HCT116 (cell line): Measurements from ENCODE around the gene ASB15. TPM values are rescaled to one million over a fixed set of nuclear protein-coding genes. Genes with fewer than 3 reads are reported as not detected.

Source experiments
- ATAC-seq: fragments of 200-7000 bp; cut with Tn5 transposase; 2 replicates; pipeline ENCODE4 v1.9.1; 2020; ENCODE audit warnings: mild to moderate bottlenecking, moderate library complexity
- BruUV-seq: library from RNA; stranded (reverse); fragments of 400-500 nt; replicated peaks from 2 replicates; lab custom pipeline; 2021; lab: Mats Ljungman, UMichigan
- CTCF ChIA-PET: fragments of 300-600 bp; sonication (Branson Sonifier 250); formaldehyde crosslinking; loops from one replicate; lab custom pipeline; 2021; ENCODE audit warnings: antibody characterized with exemption; lab: Charles Lee
- POLR2A ChIA-PET: fragments of 300-600, 350-600 bp; sonication (Branson Sonifier 250); formaldehyde crosslinking; loops from one replicate; lab custom pipeline; 2021; ENCODE audit warnings: antibody characterized with exemption; lab: Charles Lee
- RAD21 ChIA-PET, 2 experiments: fragments of 300-600 bp; sonication (Branson Sonifier 250); formaldehyde crosslinking; loops; one replicate each; lab custom pipeline; 2023; ENCODE audit warnings: low total read pairs in 2 of 2; ENCODE audit not compliant: uncharacterized antibody in 2 of 2, unreplicated experiment in 2 of 2, low non-redundant PET in 1 of 2; lab: Charles Lee
- DNase-seq: peaks from one replicate; pipeline ENCODE4 v3.0.0-alpha.2; 2010; ENCODE audit warnings: low read depth, low spot score
- H2AFZ ChIP-seq: fragments of 200-600 bp; shearing (Covaris generic), sonication (generic); 2 replicates; pipeline ENCODE4 v1.6.1; 2017; ENCODE audit warnings: low read depth, mixed run types, mixed read lengths, antibody characterized with exemption, low read length; ENCODE audit not compliant: poor library complexity, severe bottlenecking
- H3K27ac ChIP-seq: 2 replicates; pipeline ENCODE4 v1.5.1; 2012; ENCODE audit warnings: low read depth, low read length
- H3K27me3 ChIP-seq: fragments of 200-600 bp; sonication (generic); 2 replicates; pipeline ENCODE4 v1.6.1; 2016; ENCODE audit warnings: mixed run types, low read length, mixed read lengths; ENCODE audit not compliant: insufficient read depth
- H3K36me3 ChIP-seq, 2 experiments: fragments of 200-500 bp in 1 of 2; fragments of 200-600 bp in 1 of 2; sonication (Bioruptor generic) in 1 of 2; sonication (generic) in 1 of 2; 2 replicates each; pipeline versions ENCODE4 v1.5.1 to v1.6.1; 2014 to 2016; ENCODE audit warnings: low read length in 2 of 2, inconsistent platforms in 1 of 2, mixed read lengths in 1 of 2, mixed run types in 1 of 2; ENCODE audit not compliant: insufficient read depth in 2 of 2, control insufficient read depth in 1 of 2
- H3K4me1 ChIP-seq, 2 experiments: fragments of 200-600 bp in 1 of 2; sonication (generic) in 1 of 2; 2 replicates each; pipeline versions ENCODE4 v1.5.1 to v1.6.1; 2012 to 2017; ENCODE audit warnings: low read length in 2 of 2, inconsistent platforms in 1 of 2, mild to moderate bottlenecking in 1 of 2, mixed read lengths in 1 of 2, mixed run types in 1 of 2, moderate library complexity in 1 of 2; ENCODE audit not compliant: insufficient read depth in 2 of 2, control insufficient read depth in 1 of 2
- H3K4me2 ChIP-seq: fragments of 200-600 bp; sonication (generic); 2 replicates; pipeline ENCODE4 v1.6.1; 2017; ENCODE audit warnings: mixed run types, low read length, mixed read lengths
- H3K4me3 ChIP-seq, 2 experiments: fragments of 200-600 bp in 1 of 2; sonication (generic) in 1 of 2; replicated peaks in 1 of 2; 2 replicates each; pipeline ENCODE4 v1.5.1; 2011 to 2016; ENCODE audit warnings: low read length in 2 of 2, control low read depth in 1 of 2, low read depth in 1 of 2, mild to moderate bottlenecking in 1 of 2, mixed read lengths in 1 of 2, mixed run types in 1 of 2
- H3K79me2 ChIP-seq: fragments of 200-600 bp; sonication (generic); 2 replicates; pipeline ENCODE4 v1.6.1; 2017; ENCODE audit warnings: mild to moderate bottlenecking, mixed run types, low read length, moderate library complexity, mixed read lengths; ENCODE audit not compliant: insufficient read depth
- H3K9ac ChIP-seq: fragments of 200-600 bp; sonication (generic); 2 replicates; pipeline ENCODE4 v1.6.1; 2016; ENCODE audit warnings: low read length, mixed read lengths
- H3K9me2 ChIP-seq: fragments of 200-600 bp; sonication (generic), shearing (Covaris generic); 2 replicates; pipeline ENCODE4 v1.6.1; 2017; ENCODE audit warnings: mixed run types, mild to moderate bottlenecking, moderate library complexity; ENCODE audit not compliant: insufficient read depth
- H3K9me3 ChIP-seq, 2 experiments: fragments of 200-500 bp in 1 of 2; fragments of 200-600 bp in 1 of 2; sonication (Bioruptor generic) in 1 of 2; sonication (generic) in 1 of 2; 2 replicates each; pipeline ENCODE4 v1.6.1; 2014 to 2017; ENCODE audit warnings: low read length in 2 of 2, mixed read lengths in 2 of 2, inconsistent platforms in 1 of 2, low read depth in 1 of 2, mild to moderate bottlenecking in 1 of 2, mixed run types in 1 of 2, moderate library complexity in 1 of 2; ENCODE audit not compliant: control insufficient read depth in 1 of 2, insufficient read depth in 1 of 2
- H4K20me1 ChIP-seq: fragments of 200-600 bp; sonication (generic), shearing (Covaris generic); 2 replicates; pipeline ENCODE4 v1.6.1; 2017; ENCODE audit warnings: mixed run types, mild to moderate bottlenecking, moderate library complexity; ENCODE audit not compliant: insufficient read depth
- CEBPB ChIP-seq: IDR thresholded peaks from 2 replicates; pipeline ENCODE4 v1.6.1; 2012; ENCODE audit warnings: low read depth
- EGR1 ChIP-seq: IDR thresholded peaks from 2 replicates; pipeline ENCODE4 v1.6.1; 2012; ENCODE audit warnings: low read depth
- ELF1 ChIP-seq: IDR thresholded peaks from 2 replicates; pipeline ENCODE4 v1.6.1; 2012; ENCODE audit warnings: low read depth, borderline replicate concordance
- FOSL1 ChIP-seq: IDR thresholded peaks from 2 replicates; pipeline ENCODE4 v1.6.1; 2012; ENCODE audit warnings: low read depth
- JUND ChIP-seq: IDR thresholded peaks from 2 replicates; pipeline ENCODE4 v1.6.1; 2012
- POLR2AphosphoS5 ChIP-seq: IDR thresholded peaks from 2 replicates; pipeline ENCODE4 v1.6.1; 2011; ENCODE audit warnings: mild to moderate bottlenecking, low read depth, low read length, moderate library complexity
- REST ChIP-seq: IDR thresholded peaks from 2 replicates; pipeline ENCODE4 v1.6.1; 2012; ENCODE audit warnings: low read depth
- SIN3A ChIP-seq: IDR thresholded peaks from 2 replicates; pipeline ENCODE4 v1.6.1; 2012; ENCODE audit warnings: low read depth
- SRF ChIP-seq: IDR thresholded peaks from 2 replicates; pipeline ENCODE4 v1.6.1; 2012; ENCODE audit warnings: low read depth
- TCF7L2 ChIP-seq: IDR thresholded peaks from 2 replicates; pipeline ENCODE4 v1.7.0; 2011; ENCODE audit warnings: borderline replicate concordance, inconsistent platforms; ENCODE audit not compliant: insufficient read depth, insufficient read length; ENCODE audit errors: extremely low read depth
- ZNF274 ChIP-seq: fragments of 200-500 bp; sonication (Bioruptor generic); IDR thresholded peaks from 2 replicates; pipeline ENCODE4 v1.6.1; 2014; ENCODE audit warnings: mild to moderate bottlenecking, low read depth, low read length, inconsistent platforms
- intact Hi-C: fragments of 100-400 bp; cut with micrococcal nuclease; formaldehyde crosslinking; loops from 2 replicates; pipeline ENCODE4 v1.10.0; 2022
- total RNA-seq: library from RNA; stranded (reverse); gene quantifications from one replicate; pipeline ENCODE4 v1.2.1, GENCODE V29; 2021; ENCODE audit not compliant: unreplicated experiment
- TF ChIP-seq, protein P1 (sequence below): IDR thresholded peaks from 2 replicates; pipeline ENCODE4 v1.6.1; 2011; ENCODE audit warnings: mild to moderate bottlenecking, low read length, moderate library complexity; ENCODE audit not compliant: insufficient replicate concordance; ENCODE audit errors: extremely low read depth
- TF ChIP-seq, protein P2 (sequence below), 3 experiments: fragments of 200-600 bp in 1 of 3; sonication (generic) in 1 of 3; IDR thresholded peaks in 2 of 3; conservative IDR thresholded peaks in 1 of 3; 2 replicates each; pipeline ENCODE4 v1.5.1; 2012 to 2017; ENCODE audit warnings: low read depth in 2 of 3, low read length in 2 of 3, antibody characterized with exemption in 1 of 3, borderline replicate concordance in 1 of 3, control low read depth in 1 of 3, mild to moderate bottlenecking in 1 of 3, mixed read lengths in 1 of 3, mixed run types in 1 of 3, moderate library complexity in 1 of 3; ENCODE audit not compliant: insufficient read depth in 1 of 3

ASB15 gene
- total RNA-seq, 1 experiment from 2014 or later, result not detected

DNA sequence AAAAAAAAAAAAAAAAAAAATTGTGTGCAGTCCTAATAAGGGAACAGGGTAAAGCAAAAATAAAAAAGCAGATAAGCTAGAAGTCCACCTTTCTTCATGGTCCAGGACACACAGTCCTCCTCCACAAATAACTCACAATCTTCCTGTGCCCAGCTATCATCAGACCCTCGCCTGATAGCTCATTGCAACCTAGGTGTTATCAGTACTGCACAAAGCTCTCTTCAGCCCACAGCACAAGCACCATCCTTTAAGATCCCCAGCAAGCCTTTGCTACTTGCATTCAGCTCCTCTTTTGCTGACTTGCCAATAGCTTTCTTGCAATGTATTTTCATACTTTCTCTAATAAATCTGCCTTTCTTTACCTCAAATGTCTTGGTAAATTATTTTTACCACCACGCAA lies 49.0 kb upstream of the ASB15 start:
- Histone ChIP-seq H3K79me2 (peaks cover 47% of the 10 kb centered on the region), H3K4me3 (no peak overlapping the region), H3K36me3 (peaks cover 9 to 12% of the 10 kb centered on the region in 2 experiments; a peak in 1 of 4 replicates), H3K27ac (no peak overlapping the region), H3K4me1 (peaks cover 5 to 7% of the 10 kb centered on the region in 2 experiments; a peak in 3 of 4 replicates), H3K9me3 (no peaks in the 10 kb centered on the region), H3K27me3 (no peaks in the 10 kb centered on the region), H3K4me2 (no peak overlapping the region), H4K20me1 (no peaks in the 10 kb centered on the region), H3K9me2 (no peaks in the 10 kb centered on the region), H3K9ac (no peak overlapping the region), H2AFZ (no peak overlapping the region)
- ATAC-seq (no peak), DNase-seq (no peak)
- BruUV-seq, result no TSS peak
- RAD21 ChIA-PET, result interaction anchor here in 1 of 2 experiments (0.6 kb wide), 1 partner anchor 98 kb away, joined by 5 read pairs; no protein-coding TSS in a partner anchor
- POLR2A ChIA-PET, result no interaction called here
- TF ChIP-seq REST (no peak), TCF7L2 (no peak), CEBPB (no peak), ELF1 (no peak), EGR1 (no peak), SRF (no peak), POLR2AphosphoS5 (no peak), JUND (no peak), ZNF274 (no peak), FOSL1 (no peak), SIN3A (no peak)
- TF ChIP-seq, protein P1, sequence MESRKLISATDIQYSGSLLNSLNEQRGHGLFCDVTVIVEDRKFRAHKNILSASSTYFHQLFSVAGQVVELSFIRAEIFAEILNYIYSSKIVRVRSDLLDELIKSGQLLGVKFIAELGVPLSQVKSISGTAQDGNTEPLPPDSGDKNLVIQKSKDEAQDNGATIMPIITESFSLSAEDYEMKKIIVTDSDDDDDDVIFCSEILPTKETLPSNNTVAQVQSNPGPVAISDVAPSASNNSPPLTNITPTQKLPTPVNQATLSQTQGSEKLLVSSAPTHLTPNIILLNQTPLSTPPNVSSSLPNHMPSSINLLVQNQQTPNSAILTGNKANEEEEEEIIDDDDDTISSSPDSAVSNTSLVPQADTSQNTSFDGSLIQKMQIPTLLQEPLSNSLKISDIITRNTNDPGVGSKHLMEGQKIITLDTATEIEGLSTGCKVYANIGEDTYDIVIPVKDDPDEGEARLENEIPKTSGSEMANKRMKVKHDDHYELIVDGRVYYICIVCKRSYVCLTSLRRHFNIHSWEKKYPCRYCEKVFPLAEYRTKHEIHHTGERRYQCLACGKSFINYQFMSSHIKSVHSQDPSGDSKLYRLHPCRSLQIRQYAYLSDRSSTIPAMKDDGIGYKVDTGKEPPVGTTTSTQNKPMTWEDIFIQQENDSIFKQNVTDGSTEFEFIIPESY, result no peak
- TF ChIP-seq, protein P2, sequence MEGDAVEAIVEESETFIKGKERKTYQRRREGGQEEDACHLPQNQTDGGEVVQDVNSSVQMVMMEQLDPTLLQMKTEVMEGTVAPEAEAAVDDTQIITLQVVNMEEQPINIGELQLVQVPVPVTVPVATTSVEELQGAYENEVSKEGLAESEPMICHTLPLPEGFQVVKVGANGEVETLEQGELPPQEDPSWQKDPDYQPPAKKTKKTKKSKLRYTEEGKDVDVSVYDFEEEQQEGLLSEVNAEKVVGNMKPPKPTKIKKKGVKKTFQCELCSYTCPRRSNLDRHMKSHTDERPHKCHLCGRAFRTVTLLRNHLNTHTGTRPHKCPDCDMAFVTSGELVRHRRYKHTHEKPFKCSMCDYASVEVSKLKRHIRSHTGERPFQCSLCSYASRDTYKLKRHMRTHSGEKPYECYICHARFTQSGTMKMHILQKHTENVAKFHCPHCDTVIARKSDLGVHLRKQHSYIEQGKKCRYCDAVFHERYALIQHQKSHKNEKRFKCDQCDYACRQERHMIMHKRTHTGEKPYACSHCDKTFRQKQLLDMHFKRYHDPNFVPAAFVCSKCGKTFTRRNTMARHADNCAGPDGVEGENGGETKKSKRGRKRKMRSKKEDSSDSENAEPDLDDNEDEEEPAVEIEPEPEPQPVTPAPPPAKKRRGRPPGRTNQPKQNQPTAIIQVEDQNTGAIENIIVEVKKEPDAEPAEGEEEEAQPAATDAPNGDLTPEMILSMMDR (IDR thresholded peaks at IDR 0.05 in 2 of 3, conservative IDR thresholded peaks at IDR 0.05 in 1 of 3; ENCODE audit: borderline replicate concordance in 1 of 3, insufficient read depth in 1 of 3, low read depth in 2 of 3, low read length in 2 of 3), result no peak
- intact Hi-C loops, result no loop called here
- CTCF ChIA-PET, result no interaction called here
